Immature natural killer cell (primary cell): ENCODE data around the gene EXOC6B. TPM values are rescaled to one million over a fixed set of nuclear protein-coding genes. Genes with fewer than 3 reads are reported as not detected.

Experiments used
- DNase-seq, 3 donors: peaks; one replicate each; pipeline ENCODE4 v3.0.0; 2022; ENCODE audit warnings: mixed read lengths in 1 of 3
- H3K27ac Mint-ChIP-seq, 6 donors: one replicate each; pipeline ENCODE4 v1.8.0; 2020; ENCODE audit warnings: mixed read lengths in 6 of 6, mild to moderate bottlenecking in 5 of 6, inconsistent platforms in 4 of 6, moderate library complexity in 3 of 6
- H3K27me3 Mint-ChIP-seq, 3 donors: one replicate each; pipeline ENCODE4 v1.8.0; 2020 to 2021; ENCODE audit warnings: low read depth in 3 of 3, mild to moderate bottlenecking in 3 of 3, mixed read lengths in 3 of 3, moderate library complexity in 3 of 3, inconsistent platforms in 1 of 3
- H3K36me3 Mint-ChIP-seq, 3 donors: one replicate each; pipeline ENCODE4 v1.8.0; 2020; ENCODE audit warnings: mixed read lengths in 3 of 3, inconsistent platforms in 2 of 3, mild to moderate bottlenecking in 2 of 3
- H3K4me1 Mint-ChIP-seq, 2 donors: one replicate each; pipeline ENCODE4 v1.8.0; 2020; ENCODE audit warnings: inconsistent platforms in 2 of 2, mild to moderate bottlenecking in 2 of 2, mixed read lengths in 2 of 2, moderate library complexity in 1 of 2
- H3K4me3 Mint-ChIP-seq, 5 donors: one replicate each; pipeline ENCODE4 v1.8.0; 2020; ENCODE audit warnings: mild to moderate bottlenecking in 5 of 5, mixed read lengths in 5 of 5, inconsistent platforms in 3 of 5, moderate library complexity in 3 of 5
- H3K9me3 Mint-ChIP-seq, 6 donors: one replicate each; pipeline ENCODE4 v1.8.0; 2020; ENCODE audit warnings: mild to moderate bottlenecking in 6 of 6, mixed read lengths in 6 of 6, inconsistent platforms in 4 of 6, moderate library complexity in 3 of 6
- polyA plus RNA-seq, 3 donors: library from polyadenylated mRNA; unstranded; fragments of 300-500 nt; fragmentation: Illumina TruSeq; gene quantifications; one replicate each; pipeline ENCODE4 v1.2.3, GENCODE V29; 2021

Gene EXOC6B
- polyA plus RNA-seq, 3 donors from 2014 or later: 2.0 to 2.7 (median 2.5) TPM

GRCh38 chr2:72794572-72794971, 31.3 kb downstream of the EXOC6B start:
- H3K9me3 Mint-ChIP-seq: no peaks in the 10 kb centered on the region
- H3K27ac Mint-ChIP-seq: no peak overlapping the region
- no peaks in the 10 kb centered on the region for H3K27me3 Mint-ChIP-seq
- no peaks in the 10 kb centered on the region for H3K36me3 Mint-ChIP-seq
- no peak overlapping the region for H3K4me3 Mint-ChIP-seq
- no peak for DNase-seq
- H3K4me1 Mint-ChIP-seq: peaks cover 5 to 7% of the 10 kb centered on the region in 2 donors

GRCh38 chr2:72793798-72794440, 31.9 kb downstream of the EXOC6B start:
- Mint-ChIP-seq H3K9me3 (no peaks in the 10 kb centered on the region), H3K4me1 (peaks cover 5 to 7% of the 10 kb centered on the region in 2 donors), H3K4me3 (no peak overlapping the region), H3K36me3 (no peaks in the 10 kb centered on the region), H3K27me3 (no peaks in the 10 kb centered on the region), H3K27ac (no peak overlapping the region)
- DNase-seq: no peak

- H3K4me3 Mint-ChIP-seq: no peak overlapping the region
Observed at GRCh38 chr2:72789241-72789640, 36.6 kb downstream of the EXOC6B start.

GRCh38 chr2:72788756-72789155, 37.1 kb downstream of the EXOC6B start:
- Mint-ChIP-seq H3K4me1 (no peaks in the 10 kb centered on the region), H3K27me3 (no peaks in the 10 kb centered on the region)

More at GRCh38 chr2:72789241-72789640, 36.6 kb downstream of the EXOC6B start:
- H3K4me1 Mint-ChIP-seq: peaks cover 0 to under 1% of the 10 kb centered on the region in 2 donors
- no peak for DNase-seq
- no peaks in the 10 kb centered on the region for H3K9me3 Mint-ChIP-seq
- no peak overlapping the region for H3K27ac Mint-ChIP-seq
- H3K36me3 Mint-ChIP-seq: peaks cover 0 to 5% (median 0%) of the 10 kb centered on the region in 3 donors
- no peaks in the 10 kb centered on the region for H3K27me3 Mint-ChIP-seq

GRCh38 chr2:72785517-72785916, 40.3 kb downstream of the EXOC6B start:
- Mint-ChIP-seq H3K4me1 (no peaks in the 10 kb centered on the region), H3K9me3 (peaks cover 0 to 2% (median 0%) of the 10 kb centered on the region in 6 donors), H3K36me3 (peaks cover 0 to 11% (median 3%) of the 10 kb centered on the region in 3 donors), H3K27ac (no peak overlapping the region), H3K27me3 (no peaks in the 10 kb centered on the region), H3K4me3 (no peak overlapping the region)
- DNase-seq: no peak

More at GRCh38 chr2:72788756-72789155, 37.1 kb downstream of the EXOC6B start:
- H3K36me3 Mint-ChIP-seq: peaks cover 0 to 8% (median 2%) of the 10 kb centered on the region in 3 donors
- H3K9me3 Mint-ChIP-seq: peaks cover 0 to 1% (median 0%) of the 10 kb centered on the region in 6 donors
- no peak overlapping the region for H3K27ac Mint-ChIP-seq
- no peak overlapping the region for H3K4me3 Mint-ChIP-seq
- no peak for DNase-seq

GRCh38 chr2:72782520-72782919, 43.3 kb downstream of the EXOC6B start:
- DNase-seq: no peak
- no peaks in the 10 kb centered on the region for H3K27me3 Mint-ChIP-seq
- H3K36me3 Mint-ChIP-seq: peaks cover 0 to 11% (median 3%) of the 10 kb centered on the region in 3 donors
- H3K4me1 Mint-ChIP-seq: no peaks in the 10 kb centered on the region
- H3K4me3 Mint-ChIP-seq: no peak overlapping the region
- H3K27ac Mint-ChIP-seq: no peak overlapping the region
- H3K9me3 Mint-ChIP-seq: peaks cover 0 to 2% (median 0%) of the 10 kb centered on the region in 6 donors

- DNase-seq: no peak
- Mint-ChIP-seq H3K27ac (peak overlapping the region in 1 of 6 donors; percentile 40), H3K9me3 (peaks cover 0 to 2% (median 0%) of the 10 kb centered on the region in 6 donors), H3K4me1 (no peaks in the 10 kb centered on the region), H3K27me3 (no peaks in the 10 kb centered on the region), H3K4me3 (no peak overlapping the region), H3K36me3 (peaks cover 0 to 11% (median 3%) of the 10 kb centered on the region in 3 donors)
Observed at GRCh38 chr2:72781480-72781879, 44.4 kb downstream of the EXOC6B start.

GRCh38 chr2:72780477-72780876, 45.4 kb downstream of the EXOC6B start:
- Mint-ChIP-seq H3K4me1 (no peaks in the 10 kb centered on the region), H3K27me3 (no peaks in the 10 kb centered on the region), H3K36me3 (peaks cover 0 to 11% (median 3%) of the 10 kb centered on the region in 3 donors), H3K27ac (no peak overlapping the region), H3K4me3 (no peak overlapping the region), H3K9me3 (peaks cover 0 to 2% (median 0%) of the 10 kb centered on the region in 6 donors)
- DNase-seq: no peak

GRCh38 chr2:72779495-72779894, 46.3 kb downstream of the EXOC6B start:
- Mint-ChIP-seq H3K4me3 (no peak overlapping the region), H3K27ac (no peak overlapping the region), H3K27me3 (no peaks in the 10 kb centered on the region), H3K9me3 (peaks cover 0 to 2% (median 0%) of the 10 kb centered on the region in 6 donors), H3K36me3 (peaks cover 0 to 8% (median 3%) of the 10 kb centered on the region in 3 donors), H3K4me1 (no peaks in the 10 kb centered on the region)
- DNase-seq: no peak

GRCh38 chr2:72778410-72778809, 47.4 kb downstream of the EXOC6B start:
- no peaks in the 10 kb centered on the region for H3K36me3 Mint-ChIP-seq
- H3K4me1 Mint-ChIP-seq: no peaks in the 10 kb centered on the region
- H3K27ac Mint-ChIP-seq: no peak overlapping the region

GRCh38 chr2:72770879-72771461, 54.9 kb downstream of the EXOC6B start:
- peak; percentile 51 to 67 (median 56) for DNase-seq
- Mint-ChIP-seq H3K27ac (no peak overlapping the region), H3K9me3 (no peaks in the 10 kb centered on the region), H3K4me1 (no peaks in the 10 kb centered on the region), H3K27me3 (no peaks in the 10 kb centered on the region), H3K4me3 (no peak overlapping the region), H3K36me3 (no peaks in the 10 kb centered on the region)

More at GRCh38 chr2:72778410-72778809, 47.4 kb downstream of the EXOC6B start:
- Mint-ChIP-seq H3K9me3 (no peaks in the 10 kb centered on the region), H3K4me3 (no peak overlapping the region), H3K27me3 (no peaks in the 10 kb centered on the region)
- no peak for DNase-seq

- H3K27ac Mint-ChIP-seq: no peak overlapping the region
Observed at GRCh38 chr2:72765997-72766609, 59.7 kb downstream of the EXOC6B start.

GRCh38 chr2:72762276-72762675, 63.6 kb downstream of the EXOC6B start:
- no peak overlapping the region for H3K4me3 Mint-ChIP-seq
- no peak overlapping the region for H3K27ac Mint-ChIP-seq
- H3K36me3 Mint-ChIP-seq: peaks cover 11 to 26% (median 22%) of the 10 kb centered on the region in 3 donors
- DNase-seq: no peak
- peaks cover 0 to 4% (median 0%) of the 10 kb centered on the region in 3 donors for H3K27me3 Mint-ChIP-seq
- H3K4me1 Mint-ChIP-seq: no peaks in the 10 kb centered on the region
- H3K9me3 Mint-ChIP-seq: peaks cover 7 to 23% (median 12%) of the 10 kb centered on the region in 6 donors

More at GRCh38 chr2:72765997-72766609, 59.7 kb downstream of the EXOC6B start:
- no peaks in the 10 kb centered on the region for H3K4me1 Mint-ChIP-seq
- no peak for DNase-seq
- peaks cover 10 to 16% (median 10%) of the 10 kb centered on the region in 3 donors for H3K36me3 Mint-ChIP-seq
- H3K9me3 Mint-ChIP-seq: peaks cover 6 to 23% (median 12%) of the 10 kb centered on the region in 6 donors
- H3K27me3 Mint-ChIP-seq: peaks cover 0 to 4% (median 0%) of the 10 kb centered on the region in 3 donors
- no peak overlapping the region for H3K4me3 Mint-ChIP-seq

GRCh38 chr2:72759755-72760154, 66.1 kb downstream of the EXOC6B start:
- Mint-ChIP-seq H3K4me1 (no peaks in the 10 kb centered on the region), H3K27ac (no peak overlapping the region), H3K27me3 (peaks cover 0 to 4% (median 1%) of the 10 kb centered on the region in 3 donors), H3K36me3 (peaks cover 11 to 26% (median 22%) of the 10 kb centered on the region in 3 donors), H3K9me3 (peaks cover 7 to 23% (median 12%) of the 10 kb centered on the region in 6 donors), H3K4me3 (no peak overlapping the region)
- DNase-seq: no peak
